Hepatocyte (in vitro differentiated cells): Measurements from ENCODE around the gene MACROD2.

Source experiments
- EZH2 ChIP-seq: fragments of 200-600 bp; sonication (generic); IDR thresholded peaks from 2 replicates; pipeline ENCODE4 v1.6.1; 2016; ENCODE audit warnings: antibody characterized with exemption, mild to moderate bottlenecking, borderline replicate concordance
- TF ChIP-seq, protein P1 (sequence below): fragments of 200-600 bp; sonication (generic); IDR thresholded peaks from 2 replicates; pipeline ENCODE4 v1.5.1; 2016; ENCODE audit warnings: antibody characterized with exemption, mild to moderate bottlenecking; ENCODE audit not compliant: poor library complexity

GRCh38 chr20:15564981-15565380, 1569.7 kb downstream of the MACROD2 start:
- TF ChIP-seq, protein P1, sequence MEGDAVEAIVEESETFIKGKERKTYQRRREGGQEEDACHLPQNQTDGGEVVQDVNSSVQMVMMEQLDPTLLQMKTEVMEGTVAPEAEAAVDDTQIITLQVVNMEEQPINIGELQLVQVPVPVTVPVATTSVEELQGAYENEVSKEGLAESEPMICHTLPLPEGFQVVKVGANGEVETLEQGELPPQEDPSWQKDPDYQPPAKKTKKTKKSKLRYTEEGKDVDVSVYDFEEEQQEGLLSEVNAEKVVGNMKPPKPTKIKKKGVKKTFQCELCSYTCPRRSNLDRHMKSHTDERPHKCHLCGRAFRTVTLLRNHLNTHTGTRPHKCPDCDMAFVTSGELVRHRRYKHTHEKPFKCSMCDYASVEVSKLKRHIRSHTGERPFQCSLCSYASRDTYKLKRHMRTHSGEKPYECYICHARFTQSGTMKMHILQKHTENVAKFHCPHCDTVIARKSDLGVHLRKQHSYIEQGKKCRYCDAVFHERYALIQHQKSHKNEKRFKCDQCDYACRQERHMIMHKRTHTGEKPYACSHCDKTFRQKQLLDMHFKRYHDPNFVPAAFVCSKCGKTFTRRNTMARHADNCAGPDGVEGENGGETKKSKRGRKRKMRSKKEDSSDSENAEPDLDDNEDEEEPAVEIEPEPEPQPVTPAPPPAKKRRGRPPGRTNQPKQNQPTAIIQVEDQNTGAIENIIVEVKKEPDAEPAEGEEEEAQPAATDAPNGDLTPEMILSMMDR = no peak
- TF ChIP-seq EZH2 = no peak
